HEK293 (cell line): ENCODE results near the gene TIMM44.
A peak's percentile ranks its signal among the peaks of the same experiment; 100 is the strongest.

Experiments
- CTCF ChIA-PET: fragments of 350-600 bp; formaldehyde crosslinking; extraction: SDS; loops from one replicate; lab custom pipeline; 2021; ENCODE audit warnings: antibody characterized with exemption; lab: Yijun Ruan, JAX
- POLR2A ChIA-PET: fragments of 300-600 bp; formaldehyde crosslinking; extraction: SDS; loops from one replicate; lab custom pipeline; 2020; ENCODE audit warnings: antibody characterized with exemption, inconsistent platforms; lab: Yijun Ruan, JAX
- H3K27ac ChIP-seq: fragments of 200-500 bp; sonication (Bioruptor generic); 2 replicates; pipeline ENCODE4 v1.5.1; 2014; ENCODE audit warnings: low read depth, low read length, control low read depth, inconsistent platforms; ENCODE audit errors: extremely low read depth
- H3K36me3 ChIP-seq, 2 experiments: fragments of 200-500 bp in 1 of 2; sonication (Bioruptor generic) in 1 of 2; 1 replicate in 1 of 2; 2 replicates in 1 of 2; pipeline ENCODE4 v1.5.1; 2014 to 2017; ENCODE audit warnings: inconsistent platforms in 2 of 2, low read length in 2 of 2; ENCODE audit not compliant: control insufficient read depth in 2 of 2, insufficient read depth in 1 of 2
- H3K4me1 ChIP-seq: fragments of 200-500 bp; sonication (Bioruptor generic); 2 replicates; pipeline ENCODE4 v1.5.1; 2014; ENCODE audit warnings: mild to moderate bottlenecking, low read length, inconsistent platforms; ENCODE audit not compliant: control insufficient read depth, insufficient read depth
- H3K4me3 ChIP-seq: 2 replicates; pipeline ENCODE4 v1.5.1; 2011; ENCODE audit warnings: low read depth, mild to moderate bottlenecking, control low read depth, low read length, moderate library complexity
- H3K9me3 ChIP-seq: fragments of 200-500 bp; sonication (Bioruptor generic); 2 replicates; pipeline ENCODE4 v1.5.1; 2014; ENCODE audit warnings: low read depth, low read length, inconsistent platforms; ENCODE audit not compliant: control insufficient read depth, insufficient read depth
- GLIS1 ChIP-seq: fragments of 450-650 bp; formaldehyde crosslinking; IDR thresholded peaks from 2 replicates; pipeline ENCODE4 v1.5.1; 2016; ENCODE audit warnings: missing biosample characterization, missing genetic modification characterization
- GLIS2 ChIP-seq: fragments of 450-650 bp; formaldehyde crosslinking; IDR thresholded peaks from 2 replicates; pipeline ENCODE4 v1.5.1; 2016; ENCODE audit warnings: missing biosample characterization, missing genetic modification characterization
- IKZF3 ChIP-seq: fragments of 450-650 bp; IDR thresholded peaks from 2 replicates; pipeline ENCODE4 v1.5.0; 2018; ENCODE audit warnings: missing biosample characterization, mild to moderate bottlenecking, missing genetic modification characterization, moderate library complexity
- OVOL3 ChIP-seq: fragments of 450-650 bp; formaldehyde crosslinking; IDR thresholded peaks from 2 replicates; pipeline ENCODE4 v1.5.1; 2016; ENCODE audit warnings: missing biosample characterization, missing genetic modification characterization
- ZBTB17 ChIP-seq: fragments of 450-650 bp; formaldehyde crosslinking; IDR thresholded peaks from 2 replicates; pipeline ENCODE4 v1.5.1; 2016; ENCODE audit warnings: missing biosample characterization, missing genetic modification characterization
- ZFP69B ChIP-seq: fragments of 450-650 bp; formaldehyde crosslinking; IDR thresholded peaks from 2 replicates; pipeline ENCODE4 v1.5.1; 2016; ENCODE audit warnings: missing biosample characterization, missing genetic modification characterization
- ZIC2 ChIP-seq: fragments of 450-650 bp; formaldehyde crosslinking; IDR thresholded peaks from 2 replicates; pipeline ENCODE4 v1.5.1; 2016; ENCODE audit warnings: missing biosample characterization, missing genetic modification characterization
- ZNF132 ChIP-seq: fragments of 450-650 bp; formaldehyde crosslinking; IDR thresholded peaks from 2 replicates; pipeline ENCODE4 v1.5.1; 2017; ENCODE audit warnings: missing biosample characterization, missing genetic modification characterization, borderline replicate concordance
- ZNF133 ChIP-seq: fragments of 450-650 bp; formaldehyde crosslinking; IDR thresholded peaks from 2 replicates; pipeline ENCODE4 v1.5.1; 2016; ENCODE audit warnings: missing biosample characterization, missing genetic modification characterization
- ZNF341 ChIP-seq: fragments of 450-650 bp; formaldehyde crosslinking; IDR thresholded peaks from 2 replicates; pipeline ENCODE4; 2016; ENCODE audit warnings: low read depth, missing biosample characterization, missing genetic modification characterization
- ZNF423 ChIP-seq: fragments of 450-650 bp; formaldehyde crosslinking; IDR thresholded peaks from 2 replicates; pipeline ENCODE4 v1.5.1; 2016; ENCODE audit warnings: missing biosample characterization, missing genetic modification characterization
- ZNF544 ChIP-seq: fragments of 450-650 bp; formaldehyde crosslinking; IDR thresholded peaks from 2 replicates; pipeline ENCODE4 v1.5.0; 2017; ENCODE audit warnings: missing biosample characterization, missing genetic modification characterization
- ZXDB ChIP-seq: fragments of 450-650 bp; formaldehyde crosslinking; IDR thresholded peaks from 2 replicates; pipeline ENCODE4 v1.5.1; 2016; ENCODE audit warnings: missing biosample characterization, missing genetic modification characterization
- TF ChIP-seq, protein P1 (sequence below): fragments of 450-650 bp; formaldehyde crosslinking; IDR thresholded peaks from 2 replicates; pipeline ENCODE4 v1.5.1; 2016; ENCODE audit warnings: missing biosample characterization, missing genetic modification characterization

Gene TIMM44

DNA sequence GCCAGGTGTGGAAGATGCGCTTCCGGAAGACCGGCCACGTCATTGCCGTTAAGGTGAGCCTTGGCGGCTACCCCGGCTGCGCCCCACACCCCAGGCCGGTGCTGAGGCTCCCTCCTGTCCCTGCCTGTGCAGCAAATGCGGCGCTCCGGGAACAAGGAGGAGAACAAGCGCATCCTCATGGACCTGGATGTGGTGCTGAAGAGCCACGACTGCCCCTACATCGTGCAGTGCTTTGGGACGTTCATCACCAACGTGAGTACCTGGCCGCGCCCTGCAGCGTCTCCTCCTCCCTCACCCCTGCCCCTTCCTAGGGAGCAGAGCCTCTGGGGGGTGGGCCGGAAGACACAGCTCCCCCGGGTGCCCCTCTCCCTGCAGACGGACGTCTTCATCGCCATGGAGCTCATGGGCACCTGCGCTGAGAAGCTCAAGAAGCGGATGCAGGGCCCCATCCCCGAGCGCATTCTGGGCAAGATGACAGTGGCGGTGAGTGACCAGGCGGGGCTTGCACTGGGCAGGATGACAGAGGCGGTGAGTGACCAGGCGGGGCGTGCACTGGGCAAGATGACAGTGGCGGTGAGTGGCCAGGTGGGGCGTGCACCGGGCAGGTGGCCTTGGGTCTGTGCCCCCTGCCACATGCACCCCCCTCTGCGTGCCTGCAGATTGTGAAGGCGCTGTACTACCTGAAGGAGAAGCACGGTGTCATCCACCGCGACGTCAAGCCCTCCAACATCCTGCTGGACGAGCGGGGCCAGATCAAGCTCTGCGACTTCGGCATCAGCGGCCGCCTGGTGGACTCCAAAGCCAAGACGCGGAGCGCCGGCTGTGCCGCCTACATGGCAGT lies 32.9 kb downstream of the TIMM44 start:
- Histone ChIP-seq H3K9me3 (no peaks in the 10 kb centered on the region), H3K4me1 (no peaks in the 10 kb centered on the region; the same call in 1 of the 2 replicates), H3K36me3 (peaks cover 0 to 45% of the 10 kb centered on the region in 2 experiments; a peak in 2 of 3 replicates), H3K4me3 (no peak overlapping the region), H3K27ac (no peak overlapping the region)
- ChIA-PET CTCF (interaction anchor here (1.0 kb wide), 1 partner anchor 10 kb away, joined by 5 read pairs; no protein-coding TSS in a partner anchor), POLR2A (interaction anchor here (0.7 to 2.2 kb wide), 3 partner anchors 10 to 42 kb away, joined by 3 to 15 read pairs (median 3); partner anchors contain the start of genes SNAPC2 and TIMM44)
- no peak for TF ChIP-seq ZNF132 (tag by site-specific recombination)

GRCh38 chr19:7909471-7910067 lies 33.9 kb downstream of the TIMM44 start:
- ChIA-PET POLR2A (interaction anchor here (1.4 to 2.7 kb wide), 2 partner anchors 8 to 11 kb away, joined by 9 to 16 read pairs; partner anchors contain the start of gene SNAPC2), CTCF (interaction anchor here (0.6 to 1.0 kb wide), 2 partner anchors 10 to 730 kb away, joined by 3 to 5 read pairs; no protein-coding TSS in a partner anchor)
- TF ChIP-seq ZFP69B (tag by site-specific recombination) (no peak), IKZF3 (tag by site-specific recombination) (no peak), ZNF544 (tag by site-specific recombination) (no peak), ZBTB17 (no peak), ZNF341 (tag by site-specific recombination) (no peak), OVOL3 (no peak)
- TF ChIP-seq, protein P1, sequence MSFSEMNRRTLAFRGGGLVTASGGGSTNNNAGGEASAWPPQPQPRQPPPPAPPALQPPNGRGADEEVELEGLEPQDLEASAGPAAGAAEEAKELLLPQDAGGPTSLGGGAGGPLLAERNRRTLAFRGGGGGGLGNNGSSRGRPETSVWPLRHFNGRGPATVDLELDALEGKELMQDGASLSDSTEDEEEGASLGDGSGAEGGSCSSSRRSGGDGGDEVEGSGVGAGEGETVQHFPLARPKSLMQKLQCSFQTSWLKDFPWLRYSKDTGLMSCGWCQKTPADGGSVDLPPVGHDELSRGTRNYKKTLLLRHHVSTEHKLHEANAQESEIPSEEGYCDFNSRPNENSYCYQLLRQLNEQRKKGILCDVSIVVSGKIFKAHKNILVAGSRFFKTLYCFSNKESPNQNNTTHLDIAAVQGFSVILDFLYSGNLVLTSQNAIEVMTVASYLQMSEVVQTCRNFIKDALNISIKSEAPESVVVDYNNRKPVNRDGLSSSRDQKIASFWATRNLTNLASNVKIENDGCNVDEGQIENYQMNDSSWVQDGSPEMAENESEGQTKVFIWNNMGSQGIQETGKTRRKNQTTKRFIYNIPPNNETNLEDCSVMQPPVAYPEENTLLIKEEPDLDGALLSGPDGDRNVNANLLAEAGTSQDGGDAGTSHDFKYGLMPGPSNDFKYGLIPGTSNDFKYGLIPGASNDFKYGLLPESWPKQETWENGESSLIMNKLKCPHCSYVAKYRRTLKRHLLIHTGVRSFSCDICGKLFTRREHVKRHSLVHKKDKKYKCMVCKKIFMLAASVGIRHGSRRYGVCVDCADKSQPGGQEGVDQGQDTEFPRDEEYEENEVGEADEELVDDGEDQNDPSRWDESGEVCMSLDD (tag by site-specific recombination): no peak
- peaks cover 4% of the 10 kb centered on the region; the same call in 1 of the 2 replicates for H3K4me1 ChIP-seq
- no peaks in the 10 kb centered on the region for H3K9me3 ChIP-seq
- H3K36me3 ChIP-seq: peaks cover 0 to 45% of the 10 kb centered on the region in 2 experiments; a peak in 2 of 3 replicates
- no peak overlapping the region for H3K27ac ChIP-seq
- H3K4me3 ChIP-seq: no peak overlapping the region

GRCh38 chr19:7908742-7909461 lies 34.6 kb downstream of the TIMM44 start:
- Histone ChIP-seq H3K9me3 (no peaks in the 10 kb centered on the region), H3K4me3 (no peak overlapping the region), H3K4me1 (peaks cover 5% of the 10 kb centered on the region; the same call in 1 of the 2 replicates), H3K27ac (no peak overlapping the region), H3K36me3 (peaks cover 0 to 45% of the 10 kb centered on the region in 2 experiments; a peak in 2 of 3 replicates)
- ChIA-PET POLR2A (interaction anchor here (0.6 to 2.7 kb wide), 3 partner anchors 9 to 17 kb away, joined by 3 to 16 read pairs (median 9); partner anchors contain the start of gene SNAPC2), CTCF (interaction anchor here (0.6 to 1.7 kb wide), 5 partner anchors 9 to 731 kb away, joined by 3 to 6 read pairs (median 3); no protein-coding TSS in a partner anchor)
- TF ChIP-seq ZNF423 (tag by site-specific recombination) (peak; percentile 39; the same call in 1 of the 2 replicates), ZXDB (tag by site-specific recombination) (no peak), GLIS2 (tag by site-specific recombination) (peak; percentile 54), ZIC2 (peak; percentile 58; the same call in 1 of the 2 replicates), GLIS1 (peak; percentile 83), ZNF133 (no peak)
